IgD-negative memory B cell (primary cell): ENCODE measurements around the gene EFNA1. TPM values are rescaled to one million over a fixed set of nuclear protein-coding genes. Genes with fewer than 3 reads are reported as not detected.
"Not testable (repeated sequence)": the region's sequence is repeated elsewhere in the genome, so short reads cannot be mapped to it uniquely, and the experiment has no call there.

Source experiments
- H3K27ac Mint-ChIP-seq, 3 donors: one replicate each; pipeline ENCODE4 v1.8.0; 2020 to 2022; ENCODE audit warnings: mild to moderate bottlenecking in 3 of 3, mixed read lengths in 3 of 3, moderate library complexity in 1 of 3
- H3K27me3 Mint-ChIP-seq: one replicate; pipeline ENCODE4 v1.8.0; 2021; ENCODE audit warnings: mixed read lengths
- H3K36me3 Mint-ChIP-seq: one replicate; pipeline ENCODE4 v1.8.0; 2020; ENCODE audit warnings: mild to moderate bottlenecking, mixed read lengths
- H3K4me1 Mint-ChIP-seq, 3 donors: one replicate each; pipeline ENCODE4 v1.8.0; 2020 to 2022; ENCODE audit warnings: mixed read lengths in 3 of 3, mild to moderate bottlenecking in 1 of 3
- H3K4me3 Mint-ChIP-seq, 4 donors: one replicate each; pipeline ENCODE4 v1.8.0; 2020 to 2022; ENCODE audit warnings: mild to moderate bottlenecking in 4 of 4, mixed read lengths in 4 of 4, moderate library complexity in 3 of 4
- H3K9me3 Mint-ChIP-seq, 3 donors: one replicate each; pipeline ENCODE4 v1.8.0; 2020 to 2021; ENCODE audit warnings: mixed read lengths in 3 of 3, mild to moderate bottlenecking in 1 of 3
- polyA plus RNA-seq: library from polyadenylated mRNA; unstranded; fragments of 300-500 nt; fragmentation: Illumina TruSeq; gene quantifications from one replicate; pipeline ENCODE4 v1.2.3, GENCODE V29; 2021

EFNA1 gene
- polyA plus RNA-seq, 1 donor from 2014 or later: not detected

GRCh38 chr1:155107309-155108264 lies 20.1 kb upstream of the EFNA1 start:
- Mint-ChIP-seq H3K27ac (no peak overlapping the region), H3K4me1 (peaks cover 0 to 2% (median 0%) of the 10 kb centered on the region in 3 donors), H3K27me3 (peaks cover 5% of the 10 kb centered on the region)

DNA sequence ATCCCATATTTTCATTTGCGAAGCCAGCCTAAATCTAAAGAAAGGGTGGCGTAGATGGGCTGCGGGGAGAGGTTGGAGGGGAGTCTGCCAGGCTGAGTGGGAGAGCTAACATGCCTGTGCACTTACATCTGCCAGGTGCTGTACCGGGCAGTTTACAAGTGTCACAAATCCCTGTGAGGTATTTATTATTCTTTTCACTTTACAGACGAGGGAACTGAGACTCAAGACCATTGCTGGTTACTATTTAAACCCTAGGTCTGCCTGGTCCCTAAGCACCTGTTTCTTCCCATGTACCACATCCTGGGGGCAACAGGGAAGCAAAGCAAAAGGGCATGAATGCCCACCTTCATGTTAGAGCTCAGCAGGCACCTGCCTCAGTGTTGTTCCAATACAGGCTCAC lies 19.4 kb upstream of the EFNA1 start:
- Mint-ChIP-seq H3K27me3 (peaks cover 5% of the 10 kb centered on the region), H3K4me3 (no peak overlapping the region), H3K36me3 (peaks cover 2% of the 10 kb centered on the region), H3K4me1 (peaks cover 0 to 2% (median 0%) of the 10 kb centered on the region in 3 donors), H3K27ac (no peak overlapping the region), H3K9me3 (no peaks in the 10 kb centered on the region)

More at GRCh38 chr1:155107309-155108264, 20.1 kb upstream of the EFNA1 start:
- Mint-ChIP-seq H3K4me3 (no peak overlapping the region), H3K36me3 (peaks cover 2% of the 10 kb centered on the region), H3K9me3 (no peaks in the 10 kb centered on the region)

DNA sequence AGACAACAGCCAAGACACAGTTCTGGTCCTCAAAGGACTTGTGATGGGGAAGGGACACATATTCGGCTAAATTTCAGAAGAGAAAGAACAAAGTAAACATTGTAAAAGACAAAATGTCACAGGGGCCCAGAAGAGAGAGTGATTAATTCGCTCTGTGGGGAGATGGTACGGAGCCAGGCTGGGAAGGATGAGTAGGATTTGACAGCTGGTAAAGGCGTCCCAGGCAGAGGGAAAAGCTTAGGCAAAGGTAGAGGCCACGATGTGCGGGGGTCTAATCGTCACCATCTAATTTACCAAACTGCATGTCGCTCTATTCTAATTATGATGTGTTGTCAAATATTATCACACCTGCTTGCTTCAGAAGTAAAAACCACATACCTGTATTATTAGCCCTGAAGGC lies 17.3 kb upstream of the EFNA1 start:
- H3K4me1 Mint-ChIP-seq: peaks cover 0 to 2% (median 0%) of the 10 kb centered on the region in 3 donors
- H3K36me3 Mint-ChIP-seq: peaks cover 2% of the 10 kb centered on the region
- no peak overlapping the region for H3K27ac Mint-ChIP-seq
- H3K4me3 Mint-ChIP-seq: no peak overlapping the region
- no peaks in the 10 kb centered on the region for H3K9me3 Mint-ChIP-seq
- peaks cover 5% of the 10 kb centered on the region for H3K27me3 Mint-ChIP-seq

- H3K27me3 Mint-ChIP-seq: peaks cover 5% of the 10 kb centered on the region
- no peaks in the 10 kb centered on the region for H3K4me1 Mint-ChIP-seq
- H3K36me3 Mint-ChIP-seq: peaks cover 2% of the 10 kb centered on the region
- H3K9me3 Mint-ChIP-seq: no peaks in the 10 kb centered on the region
- no peak overlapping the region for H3K4me3 Mint-ChIP-seq
- no peak overlapping the region for H3K27ac Mint-ChIP-seq
Observed at GRCh38 chr1:155110826-155111225, 16.9 kb upstream of the EFNA1 start.

- H3K4me3 Mint-ChIP-seq: no peak overlapping the region
- H3K27ac Mint-ChIP-seq: no peak overlapping the region
- no peaks in the 10 kb centered on the region for H3K9me3 Mint-ChIP-seq
- H3K27me3 Mint-ChIP-seq: peaks cover 11% of the 10 kb centered on the region
- H3K36me3 Mint-ChIP-seq: peaks cover 2% of the 10 kb centered on the region
- H3K4me1 Mint-ChIP-seq: no peaks in the 10 kb centered on the region
Observed at GRCh38 chr1:155113450-155113980, 14.2 kb upstream of the EFNA1 start.

DNA sequence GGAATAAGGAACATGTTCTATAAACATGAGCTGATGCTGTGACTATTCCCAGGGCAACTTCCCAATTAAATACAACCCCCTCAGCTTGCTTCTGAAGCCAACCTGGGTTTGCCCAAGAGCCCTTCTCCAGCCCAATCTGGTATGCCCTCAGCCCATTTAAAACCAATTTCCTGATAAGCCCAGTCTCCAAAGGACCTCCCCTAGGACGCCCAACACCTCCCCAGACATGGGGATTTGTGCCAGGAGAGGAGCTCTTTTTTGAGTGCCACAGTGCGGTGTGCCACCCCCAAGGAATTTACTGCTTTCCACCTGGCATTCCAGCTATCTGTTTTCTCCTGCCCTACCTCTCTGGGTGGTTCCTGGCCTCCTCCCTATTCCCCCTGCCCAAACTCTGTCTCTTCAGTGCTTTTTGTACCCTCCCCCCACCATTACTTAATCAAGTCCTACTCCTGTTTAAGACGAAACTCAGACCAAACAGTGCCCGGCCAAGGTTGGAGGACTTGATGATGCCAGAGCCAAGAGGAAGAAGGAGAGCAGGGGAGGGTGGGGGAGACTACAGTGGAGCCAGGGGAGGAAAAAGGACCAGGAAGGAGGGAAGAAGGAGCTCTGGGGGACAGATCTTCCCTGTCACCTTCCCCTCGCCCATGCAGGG lies 11.4 kb upstream of the EFNA1 start:
- H3K36me3 Mint-ChIP-seq: no peaks in the 10 kb centered on the region

DNA sequence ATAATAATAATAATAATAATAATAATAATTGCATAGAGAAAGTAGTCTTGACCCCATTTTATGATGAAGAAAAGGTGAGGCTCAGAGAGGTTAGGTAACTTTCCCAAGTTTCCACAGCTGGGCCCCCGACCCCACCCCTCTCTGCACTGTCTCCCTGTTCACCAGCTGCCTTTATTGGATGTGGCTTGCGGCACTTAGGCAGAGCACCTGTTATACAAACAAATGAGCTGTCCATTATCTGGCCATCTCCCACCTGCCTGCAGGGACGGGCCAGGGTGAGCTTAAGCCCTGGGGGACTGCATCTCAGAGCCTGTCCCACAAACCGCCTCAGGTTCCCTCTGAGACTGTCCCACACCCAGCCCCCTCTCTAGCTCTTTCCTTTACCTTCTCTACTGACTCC lies 10.1 kb upstream of the EFNA1 start:
- no peaks in the 10 kb centered on the region for H3K36me3 Mint-ChIP-seq
- no peak overlapping the region for H3K27ac Mint-ChIP-seq
- H3K4me3 Mint-ChIP-seq: no peak overlapping the region
- H3K4me1 Mint-ChIP-seq: no peaks in the 10 kb centered on the region
- H3K9me3 Mint-ChIP-seq: no peaks in the 10 kb centered on the region
- peaks cover 11% of the 10 kb centered on the region for H3K27me3 Mint-ChIP-seq

More for the DNA sequence above, 11.4 kb upstream of the EFNA1 start:
- H3K27ac Mint-ChIP-seq: peak overlapping the region in 1 of 3 donors; percentile 82
- H3K9me3 Mint-ChIP-seq: no peaks in the 10 kb centered on the region
- H3K4me3 Mint-ChIP-seq: no peak overlapping the region
- peaks cover 13% of the 10 kb centered on the region for H3K27me3 Mint-ChIP-seq
- H3K4me1 Mint-ChIP-seq: no peaks in the 10 kb centered on the region

GRCh38 chr1:155118090-155118489 lies 9.6 kb upstream of the EFNA1 start:
- not testable (repeated sequence) for H3K27ac Mint-ChIP-seq, H3K36me3 Mint-ChIP-seq, H3K4me1 Mint-ChIP-seq, H3K9me3 Mint-ChIP-seq, H3K4me3 Mint-ChIP-seq
- H3K27me3 Mint-ChIP-seq: peaks cover 11% of the 10 kb centered on the region

DNA sequence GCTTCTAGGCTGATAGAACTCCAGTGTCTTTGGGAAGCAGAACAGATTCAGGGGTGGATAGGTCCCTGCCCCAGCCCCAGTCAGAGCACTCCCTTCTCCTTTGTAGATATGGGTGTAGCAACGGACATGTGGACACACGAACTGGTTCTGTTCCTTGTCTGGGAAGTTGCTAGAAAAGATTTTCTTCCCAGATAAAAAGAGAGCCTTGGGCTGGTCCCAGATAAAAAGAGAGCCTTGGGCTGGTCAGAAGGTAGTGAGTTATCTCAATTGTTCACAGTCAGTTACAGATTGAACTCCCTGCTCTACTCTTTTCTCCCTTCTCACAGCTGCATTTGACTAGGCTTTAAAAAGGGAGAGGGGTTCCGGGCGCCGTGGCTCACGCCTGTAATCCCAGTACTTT lies 7.4 kb upstream of the EFNA1 start:
- H3K36me3 Mint-ChIP-seq: no peaks in the 10 kb centered on the region
- H3K4me1 Mint-ChIP-seq: no peaks in the 10 kb centered on the region
- H3K27ac Mint-ChIP-seq: no peak overlapping the region
- no peak overlapping the region for H3K4me3 Mint-ChIP-seq
- H3K9me3 Mint-ChIP-seq: no peaks in the 10 kb centered on the region
- peaks cover 11% of the 10 kb centered on the region for H3K27me3 Mint-ChIP-seq

- Mint-ChIP-seq H3K27ac (no peak overlapping the region), H3K9me3 (no peaks in the 10 kb centered on the region), H3K27me3 (peaks cover 12% of the 10 kb centered on the region), H3K36me3 (no peaks in the 10 kb centered on the region), H3K4me1 (no peaks in the 10 kb centered on the region), H3K4me3 (no peak overlapping the region)
Observed at GRCh38 chr1:155121249-155121648, 6.4 kb upstream of the EFNA1 start.

DNA sequence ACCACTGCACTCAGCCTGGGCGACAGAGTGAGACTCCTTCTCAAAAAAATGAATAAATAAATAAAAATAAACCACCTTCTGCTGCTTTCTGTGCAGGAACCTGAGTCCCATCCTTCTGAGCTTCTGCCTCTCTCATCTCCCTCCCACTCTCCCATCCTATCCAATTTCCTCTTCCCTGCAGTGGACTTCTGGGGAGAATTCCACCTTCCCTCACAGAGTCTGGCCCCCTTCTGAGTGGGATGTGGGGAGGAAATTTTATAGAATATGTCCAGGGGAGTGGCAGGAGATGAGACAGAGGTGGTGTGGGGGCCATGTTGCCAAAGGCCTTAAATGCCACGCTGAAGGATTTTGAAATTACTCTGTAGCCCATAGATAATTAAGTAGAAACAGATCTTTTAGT lies 5.4 kb upstream of the EFNA1 start:
- Mint-ChIP-seq H3K27ac (no peak overlapping the region), H3K9me3 (no peaks in the 10 kb centered on the region), H3K27me3 (peaks cover 22% of the 10 kb centered on the region), H3K4me1 (peaks cover 5 to 7% (median 6%) of the 10 kb centered on the region in 3 donors), H3K4me3 (no peak overlapping the region), H3K36me3 (no peaks in the 10 kb centered on the region)

DNA sequence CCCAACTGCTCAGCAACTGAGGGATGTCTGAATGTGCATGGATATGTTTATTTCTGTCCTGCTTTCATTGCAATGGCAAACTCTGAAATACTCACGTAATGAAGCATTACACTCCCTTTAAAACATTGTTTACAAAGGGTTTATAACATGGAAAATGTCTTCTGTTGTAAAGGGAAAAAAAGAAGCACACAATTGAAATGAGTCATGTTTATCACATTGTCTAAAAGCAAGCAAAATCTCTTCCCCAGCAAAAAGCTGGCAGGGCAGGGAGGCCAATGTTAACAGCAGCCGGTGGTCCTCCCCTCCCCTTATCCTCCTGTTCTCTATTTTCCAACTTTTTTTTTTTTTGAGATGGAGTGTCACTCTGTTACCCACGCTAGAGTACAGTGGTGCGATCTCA lies 3.9 kb upstream of the EFNA1 start:
- Mint-ChIP-seq H3K4me3 (no peak overlapping the region), H3K36me3 (no peaks in the 10 kb centered on the region), H3K27ac (no peak overlapping the region), H3K4me1 (peaks cover 11 to 15% (median 14%) of the 10 kb centered on the region in 3 donors), H3K9me3 (no peaks in the 10 kb centered on the region), H3K27me3 (peaks cover 29% of the 10 kb centered on the region)

- H3K27ac Mint-ChIP-seq: no peak overlapping the region
- H3K36me3 Mint-ChIP-seq: no peaks in the 10 kb centered on the region
- H3K27me3 Mint-ChIP-seq: peaks cover 37% of the 10 kb centered on the region
- no peak overlapping the region for H3K4me3 Mint-ChIP-seq
- peaks cover 11 to 18% (median 16%) of the 10 kb centered on the region in 3 donors for H3K4me1 Mint-ChIP-seq
- no peaks in the 10 kb centered on the region for H3K9me3 Mint-ChIP-seq
Observed at GRCh38 chr1:155124503-155125463, 2.9 kb upstream of the EFNA1 start.

DNA sequence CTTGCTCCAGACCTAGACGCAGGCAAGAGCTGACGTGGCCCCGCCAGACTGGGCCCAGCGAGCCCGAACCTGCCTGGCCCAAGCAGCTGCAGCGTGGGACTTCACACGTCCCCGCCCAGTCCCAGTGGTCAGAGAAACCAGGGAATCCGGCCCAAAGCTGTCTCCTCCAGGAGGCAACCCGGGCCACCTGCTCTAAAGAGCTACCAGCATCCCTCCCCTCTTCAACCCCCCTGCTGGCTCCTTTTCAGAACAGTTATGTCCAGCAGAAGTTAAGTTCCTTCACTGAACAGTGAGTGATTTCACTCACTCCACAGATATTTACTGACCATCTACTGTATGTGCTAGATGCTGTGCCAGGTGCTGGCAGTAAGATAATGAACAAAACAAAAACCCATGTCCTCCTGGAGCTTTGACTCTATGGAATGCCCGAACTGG lies 2.1 kb upstream of the EFNA1 start:
- H3K36me3 Mint-ChIP-seq: no peaks in the 10 kb centered on the region
- peak overlapping the region in 1 of 4 donors; percentile 48 for H3K4me3 Mint-ChIP-seq
- H3K9me3 Mint-ChIP-seq: no peaks in the 10 kb centered on the region
- H3K27me3 Mint-ChIP-seq: peaks cover 35% of the 10 kb centered on the region
- H3K27ac Mint-ChIP-seq: no peak overlapping the region
- peaks cover 12 to 18% (median 16%) of the 10 kb centered on the region in 3 donors for H3K4me1 Mint-ChIP-seq
